RPMI8226 (cell line): ENCODE data around the gene NCDN.
"Not testable (repeated sequence)": the region's sequence is repeated elsewhere in the genome, so short reads cannot be mapped to it uniquely, and the experiment has no call there.

Experiments used
- DNase-seq: peaks from one replicate; pipeline ENCODE4 v3.0.0-alpha.2; 2015

Gene NCDN

GRCh38 chr1:35569936-35570335, 12.3 kb downstream of the NCDN start:
- DNase-seq = peak; percentile 2

GRCh38 chr1:35570589-35571137, 13.1 kb downstream of the NCDN start:
- peak; percentile 1 for DNase-seq

DNA sequence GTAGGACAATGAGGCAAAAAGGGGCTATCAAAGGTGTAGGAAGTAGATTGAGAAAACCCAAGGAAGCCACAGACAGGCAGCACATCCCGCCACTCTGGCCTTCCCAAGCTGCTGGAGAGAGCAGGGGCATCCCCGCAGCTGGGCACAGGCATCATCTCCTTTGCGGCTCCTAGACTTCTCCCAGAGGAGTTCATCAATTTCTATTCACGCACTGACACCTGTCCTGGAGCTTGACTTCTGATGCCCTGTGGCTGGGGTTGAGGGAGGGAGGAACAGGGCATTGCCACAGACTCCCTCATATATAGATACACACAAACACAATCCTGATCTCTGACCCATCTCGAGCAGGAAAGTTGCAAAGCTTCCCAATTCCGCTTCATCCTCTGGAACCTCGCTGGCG, 13.7 kb downstream of the NCDN start:
- DNase-seq = no peak

DNA sequence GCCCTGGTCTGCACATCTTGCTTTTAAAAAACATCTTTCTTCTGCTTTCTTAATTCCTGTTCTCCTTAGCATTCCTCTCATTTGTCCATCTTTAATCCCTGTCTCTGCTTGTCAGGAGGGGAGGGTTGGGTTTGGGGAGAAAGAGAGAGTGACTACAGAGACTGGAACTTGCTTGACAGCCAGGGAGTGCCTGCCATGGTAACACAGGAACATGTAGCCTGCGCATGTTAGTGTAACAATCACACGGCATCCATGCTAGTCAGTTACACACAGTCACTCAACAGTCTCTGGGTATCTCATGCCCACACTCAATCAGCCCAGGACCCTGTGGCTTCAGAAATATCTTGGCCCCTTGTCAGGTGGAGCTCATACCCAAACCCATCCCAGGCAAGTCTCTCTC, 14.7 kb downstream of the NCDN start:
- no peak for DNase-seq

- DNase-seq = no peak
These were observed 15.9 kb downstream of the NCDN start, which contains the start of gene TFAP2E for GRCh38 chr1:35573198-35574124. TFAP2E (plus strand) TSS chr1:35573314; CDS start chr1:35573578, 264 bp downstream.

- no peak for DNase-seq
These were observed 16.6 kb downstream of the NCDN start for GRCh38 chr1:35574125-35574654.

GRCh38 chr1:35574655-35575415, 17.2 kb downstream of the NCDN start:
- DNase-seq = no peak

DNA sequence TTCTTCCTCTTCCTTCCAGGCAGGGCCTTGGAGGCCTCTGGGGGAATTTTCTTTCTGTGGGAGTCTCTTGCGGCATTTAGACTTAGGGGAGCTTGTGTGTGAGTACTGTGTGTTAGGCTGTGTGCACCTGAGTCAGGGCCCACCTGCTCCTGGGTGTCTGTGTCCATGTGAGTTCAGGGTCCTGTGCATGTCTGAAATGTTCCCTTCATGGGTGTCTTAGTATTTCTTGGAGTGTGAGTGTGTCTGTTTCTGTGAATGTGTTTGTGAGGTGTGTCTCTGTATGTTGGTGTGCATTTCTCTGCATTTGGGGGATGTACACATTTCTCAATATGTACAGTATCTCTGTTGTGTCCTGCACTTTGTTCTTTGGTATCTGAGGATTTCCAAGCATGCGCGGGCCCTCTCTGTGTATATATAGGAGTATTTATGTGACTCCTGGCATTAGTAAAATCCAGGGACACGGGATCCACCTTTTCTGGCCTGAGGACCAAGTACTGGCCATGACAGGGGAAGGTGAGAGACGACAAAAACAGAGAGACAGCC, 17.9 kb downstream of the NCDN start:
- no peak for DNase-seq

- DNase-seq = no peak
These were observed 18.6 kb downstream of the NCDN start for GRCh38 chr1:35576061-35576765.

DNA sequence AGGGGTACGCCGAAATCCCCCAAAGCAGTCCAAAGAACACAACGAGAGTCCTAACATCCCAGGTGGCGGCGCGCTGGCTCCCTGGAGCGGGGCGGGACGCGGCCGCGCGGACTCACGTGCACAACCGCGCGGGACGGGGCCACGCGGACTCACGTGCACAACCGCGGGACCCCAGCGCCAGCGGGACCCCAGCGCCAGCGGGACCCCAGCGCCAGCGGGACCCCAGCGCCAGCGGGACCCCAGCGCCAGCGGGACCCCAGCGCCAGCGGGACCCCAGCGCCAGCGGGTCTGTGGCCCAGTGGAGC, 19.1 kb downstream of the NCDN start:
- not testable (repeated sequence) for DNase-seq

- DNase-seq = peak; percentile 58
These were observed 19.7 kb downstream of the NCDN start for GRCh38 chr1:35577071-35577998.

GRCh38 chr1:35580949-35581388, 23.4 kb downstream of the NCDN start:
- DNase-seq = no peak

- not testable (repeated sequence) for DNase-seq
These were observed 24.0 kb downstream of the NCDN start for GRCh38 chr1:35581621-35582020.

- DNase-seq = no peak
These were observed 27.7 kb downstream of the NCDN start for GRCh38 chr1:35585281-35585680.

GRCh38 chr1:35585805-35586204, 28.2 kb downstream of the NCDN start:
- DNase-seq = not testable (repeated sequence)

DNA sequence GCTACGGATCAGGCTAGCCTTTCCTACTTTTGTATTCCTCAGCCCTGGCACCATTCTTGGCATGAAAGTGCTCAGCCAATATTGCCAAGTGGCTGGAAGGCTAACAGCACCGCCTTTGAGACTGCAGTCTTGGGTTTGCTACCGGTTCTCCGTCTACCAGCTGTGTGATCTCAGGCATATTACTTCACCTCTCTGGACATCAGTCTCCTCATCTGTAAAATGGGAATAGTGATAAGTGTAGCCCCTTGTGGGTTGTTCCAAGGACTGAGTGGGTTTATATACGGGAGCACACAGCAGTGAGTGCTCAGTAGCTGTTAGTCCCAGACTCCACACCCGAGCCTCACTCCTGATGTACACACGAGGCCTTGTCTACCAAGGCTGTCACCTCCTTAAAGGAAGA, 29.2 kb downstream of the NCDN start:
- DNase-seq = no peak

GRCh38 chr1:35587736-35588135, 30.1 kb downstream of the NCDN start:
- DNase-seq = no peak

GRCh38 chr1:35588197-35588910, 30.8 kb downstream of the NCDN start:
- no peak for DNase-seq

DNA sequence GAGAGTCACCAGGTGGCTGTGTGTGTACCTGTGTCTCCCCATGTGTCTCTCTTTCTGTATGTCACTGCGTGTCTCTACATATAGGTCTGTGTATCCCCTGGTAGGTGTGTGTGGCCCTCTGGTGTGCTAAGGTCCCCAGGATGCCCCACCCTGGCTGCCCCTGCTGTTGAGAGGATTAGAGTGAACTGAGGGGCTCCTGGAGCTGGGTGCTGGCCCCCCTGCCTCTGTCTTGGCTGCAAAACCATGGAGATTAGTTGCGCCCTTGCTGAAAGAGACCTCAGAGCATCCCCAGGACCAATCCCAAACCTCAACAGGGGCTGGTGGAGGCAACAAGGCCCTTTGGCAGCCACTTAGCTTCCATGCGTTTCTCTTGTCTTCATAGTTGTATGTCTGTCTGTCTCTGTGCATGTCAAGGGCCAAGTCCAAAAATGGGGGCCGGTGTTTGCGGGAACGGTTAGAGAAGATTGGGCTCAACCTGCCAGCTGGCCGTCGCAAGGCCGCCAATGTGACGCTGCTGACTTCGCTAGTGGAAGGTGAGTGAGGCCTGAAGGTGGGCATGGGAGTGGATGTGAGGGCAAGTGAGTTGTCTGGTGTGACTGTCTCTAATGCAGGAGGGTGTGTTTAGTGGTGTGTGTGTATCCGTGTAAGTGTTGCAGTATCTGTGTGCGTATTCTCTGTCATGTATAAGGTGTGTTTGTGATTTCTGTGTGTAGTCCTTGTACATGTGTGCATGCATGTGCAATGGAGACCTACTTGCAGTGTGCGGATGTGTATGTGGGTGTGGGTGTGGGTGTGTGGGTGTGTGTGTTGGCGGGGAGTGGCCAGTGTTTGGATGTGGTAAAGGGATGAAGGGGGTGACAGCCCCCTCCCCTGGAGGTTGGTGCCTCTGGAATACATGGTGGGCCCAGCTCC, 32.2 kb downstream of the NCDN start:
- DNase-seq = no peak
